IPS-18c (cell line): ENCODE data around the gene PTK6.
"Not testable (repeated sequence)": the region's sequence is repeated elsewhere in the genome, so short reads cannot be mapped to it uniquely, and the experiment has no call there.

Experiments
- H3K4me3 ChIP-seq: 2 replicates; pipeline ENCODE4 v1.7.0; 2013; ENCODE audit warnings: low read depth, mild to moderate bottlenecking, low read length, moderate library complexity; ENCODE audit not compliant: insufficient read depth
- H3K9me3 ChIP-seq: one replicate; pipeline ENCODE4 v1.6.1; 2013; ENCODE audit warnings: mild to moderate bottlenecking, low read length, moderate library complexity; ENCODE audit not compliant: control insufficient read depth, insufficient read depth

Gene PTK6

GRCh38 chr20:63572071-63572787, 35.1 kb upstream of the PTK6 start:
- no peak overlapping the region for H3K4me3 ChIP-seq
- H3K9me3 ChIP-seq: no peaks in the 10 kb centered on the region

GRCh38 chr20:63571087-63571478, 33.9 kb upstream of the PTK6 start:
- H3K4me3 ChIP-seq, H3K9me3 ChIP-seq: not testable (repeated sequence)

- Histone ChIP-seq H3K4me3 (no peak overlapping the region), H3K9me3 (no peaks in the 10 kb centered on the region)
Observed at GRCh38 chr20:63570281-63571086, 33.3 kb upstream of the PTK6 start.

- no peak overlapping the region for H3K4me3 ChIP-seq
Observed at GRCh38 chr20:63568986-63569949, 32.1 kb upstream of the PTK6 start.

GRCh38 chr20:63568170-63568981, 31.2 kb upstream of the PTK6 start:
- no peaks in the 10 kb centered on the region for H3K9me3 ChIP-seq
- no peak overlapping the region for H3K4me3 ChIP-seq

More at GRCh38 chr20:63568986-63569949, 32.1 kb upstream of the PTK6 start:
- H3K9me3 ChIP-seq: no peaks in the 10 kb centered on the region

- no peaks in the 10 kb centered on the region for H3K9me3 ChIP-seq
- no peak overlapping the region for H3K4me3 ChIP-seq
Observed at GRCh38 chr20:63567386-63568169, 30.4 kb upstream of the PTK6 start.

- Histone ChIP-seq H3K9me3 (no peaks in the 10 kb centered on the region), H3K4me3 (no peak overlapping the region)
Observed at GRCh38 chr20:63567136-63567385, 29.9 kb upstream of the PTK6 start.

- no peaks in the 10 kb centered on the region for H3K9me3 ChIP-seq
- no peak overlapping the region for H3K4me3 ChIP-seq
Observed at GRCh38 chr20:63566395-63567135, 29.4 kb upstream of the PTK6 start.

- H3K4me3 ChIP-seq: no peak overlapping the region
Observed at GRCh38 chr20:63565699-63566335, 28.6 kb upstream of the PTK6 start.

GRCh38 chr20:63565021-63565698, 28.0 kb upstream of the PTK6 start:
- H3K4me3 ChIP-seq: no peak overlapping the region
- H3K9me3 ChIP-seq: no peaks in the 10 kb centered on the region

More at GRCh38 chr20:63565699-63566335, 28.6 kb upstream of the PTK6 start:
- H3K9me3 ChIP-seq: no peaks in the 10 kb centered on the region

GRCh38 chr20:63564036-63564810, 27.0 kb upstream of the PTK6 start:
- H3K4me3 ChIP-seq: no peak overlapping the region
- H3K9me3 ChIP-seq: no peaks in the 10 kb centered on the region

- Histone ChIP-seq H3K9me3 (no peaks in the 10 kb centered on the region), H3K4me3 (no peak overlapping the region)
Observed at GRCh38 chr20:63563225-63563935, 26.2 kb upstream of the PTK6 start.

GRCh38 chr20:63562461-63563224, 25.5 kb upstream of the PTK6 start:
- Histone ChIP-seq H3K4me3 (no peak overlapping the region), H3K9me3 (no peaks in the 10 kb centered on the region)
